HAP-1 (cell line): ENCODE results near the gene GNB1L.
A peak's percentile ranks its signal among the peaks of the same experiment; 100 is the strongest.
"Not testable (repeated sequence)": the region's sequence is repeated elsewhere in the genome, so short reads cannot be mapped to it uniquely, and the experiment has no call there.

Source experiments
- DNase-seq, 2 experiments: peaks; one replicate each; pipeline ENCODE4 v3.0.0-alpha.2; 2016 to 2020; ENCODE audit warnings: low spot score in 2 of 2
- H3K27me3 ChIP-seq: fragments of 250-450 bp; sonication (Bioruptor Pico); 2 replicates; pipeline ENCODE4 v1.5.1; 2020; ENCODE audit warnings: low read depth, mild to moderate bottlenecking, moderate library complexity
- H3K36me3 ChIP-seq: fragments of 250-450 bp; sonication (Bioruptor Pico); replicated peaks from 2 replicates; pipeline ENCODE4 v1.5.1; 2020; ENCODE audit warnings: mild to moderate bottlenecking
- H3K4me1 ChIP-seq: fragments of 250-450 bp; sonication (Bioruptor Pico); 2 replicates; pipeline ENCODE4 v1.5.1; 2020; ENCODE audit warnings: mild to moderate bottlenecking
- H3K4me3 ChIP-seq: fragments of 250-450 bp; sonication (Bioruptor Pico); 2 replicates; pipeline ENCODE4 v1.5.1; 2020; ENCODE audit warnings: mild to moderate bottlenecking, moderate library complexity
- H3K9me3 ChIP-seq: fragments of 250-450 bp; sonication (Bioruptor Pico); 2 replicates; pipeline ENCODE4 v1.5.1; 2020; ENCODE audit warnings: mild to moderate bottlenecking, moderate library complexity
- in situ Hi-C: fragments of 300-500 bp; cut with MboI; formaldehyde crosslinking; loops from 3 replicates; pipeline ENCODE4 v1.14.3; 2020; ENCODE audit warnings: low sequenced_read_pairs, inconsistent platforms, mixed read lengths

The GNB1L gene

GRCh38 chr22:19779685-19780268 lies 74.9 kb downstream of the GNB1L start:
- in situ Hi-C loops, result loop anchor here (10.0 kb wide), 1 partner anchor 55 kb away; no protein-coding TSS in a partner anchor
- H3K9me3 ChIP-seq, result no peaks in the 10 kb centered on the region
- no peak overlapping the region for H3K4me3 ChIP-seq
- H3K36me3 ChIP-seq, result no peaks in the 10 kb centered on the region
- H3K4me1 ChIP-seq, result peaks cover 3% of the 10 kb centered on the region
- H3K27me3 ChIP-seq, result no peaks in the 10 kb centered on the region
- no peak for DNase-seq

- H3K36me3 ChIP-seq, result no peaks in the 10 kb centered on the region
- in situ Hi-C loops, result loop anchor here (10.0 kb wide), 1 partner anchor 56 kb away; no protein-coding TSS in a partner anchor
- no peaks in the 10 kb centered on the region for H3K9me3 ChIP-seq
- no peaks in the 10 kb centered on the region for H3K27me3 ChIP-seq
- H3K4me1 ChIP-seq, result peaks cover 3% of the 10 kb centered on the region
- H3K4me3 ChIP-seq, result no peak overlapping the region
- no peak for DNase-seq
Measured at GRCh38 chr22:19779011-19779421, 75.7 kb downstream of the GNB1L start.

- not testable (repeated sequence) for H3K4me1 ChIP-seq, H3K36me3 ChIP-seq, H3K27me3 ChIP-seq, H3K9me3 ChIP-seq, H3K4me3 ChIP-seq, DNase-seq
- in situ Hi-C loops, result loop anchor here (10.0 kb wide), 1 partner anchor 58 kb away; no protein-coding TSS in a partner anchor
Measured at GRCh38 chr22:19777192-19777591, 77.5 kb downstream of the GNB1L start.

- in situ Hi-C loops, result loop anchor here (10.0 kb wide), 1 partner anchor 58 kb away; no protein-coding TSS in a partner anchor
- H3K36me3 ChIP-seq, result no peaks in the 10 kb centered on the region
- H3K4me1 ChIP-seq, result peaks cover 8% of the 10 kb centered on the region
- DNase-seq, result no peak
- H3K4me3 ChIP-seq, result no peak overlapping the region
- no peaks in the 10 kb centered on the region for H3K27me3 ChIP-seq
- no peaks in the 10 kb centered on the region for H3K9me3 ChIP-seq
Measured at GRCh38 chr22:19776433-19777031, 78.1 kb downstream of the GNB1L start.

- no peaks in the 10 kb centered on the region for H3K36me3 ChIP-seq
- no peak for DNase-seq
- no peak overlapping the region for H3K4me3 ChIP-seq
- peaks cover 8% of the 10 kb centered on the region for H3K4me1 ChIP-seq
- H3K9me3 ChIP-seq, result no peaks in the 10 kb centered on the region
- H3K27me3 ChIP-seq, result no peaks in the 10 kb centered on the region
- in situ Hi-C loops, result loop anchor here (10.0 kb wide), 1 partner anchor 59 kb away; no protein-coding TSS in a partner anchor
Measured at GRCh38 chr22:19775496-19776325, 79.0 kb downstream of the GNB1L start.

- H3K4me3 ChIP-seq, result no peak overlapping the region
- H3K9me3 ChIP-seq, result no peaks in the 10 kb centered on the region
- no peak for DNase-seq
- in situ Hi-C loops, result loop anchor here (10.0 kb wide), 1 partner anchor 60 kb away; no protein-coding TSS in a partner anchor
- H3K4me1 ChIP-seq, result peaks cover 8% of the 10 kb centered on the region
- H3K36me3 ChIP-seq, result no peaks in the 10 kb centered on the region
- no peaks in the 10 kb centered on the region for H3K27me3 ChIP-seq
Measured at GRCh38 chr22:19774628-19775027, 80.0 kb downstream of the GNB1L start.

- Histone ChIP-seq H3K9me3 (no peaks in the 10 kb centered on the region), H3K4me1 (peaks cover 6% of the 10 kb centered on the region), H3K27me3 (no peaks in the 10 kb centered on the region), H3K36me3 (peaks cover 1% of the 10 kb centered on the region; the same call in 1 of the 2 replicates), H3K4me3 (no peak overlapping the region)
- no peak for DNase-seq
- in situ Hi-C loops, result loop anchor here (10.0 kb wide), 1 partner anchor 61 kb away; no protein-coding TSS in a partner anchor
Measured at GRCh38 chr22:19773470-19774040, 81.1 kb downstream of the GNB1L start.

GRCh38 chr22:19772673-19773469 lies 81.8 kb downstream of the GNB1L start:
- in situ Hi-C loops, result loop anchor here (10.0 kb wide), 1 partner anchor 62 kb away; no protein-coding TSS in a partner anchor
- Histone ChIP-seq H3K4me3 (no peak overlapping the region), H3K9me3 (no peaks in the 10 kb centered on the region), H3K27me3 (no peaks in the 10 kb centered on the region), H3K36me3 (peaks cover 8% of the 10 kb centered on the region), H3K4me1 (peaks cover 6% of the 10 kb centered on the region)
- peak; percentile 73 to 74 for DNase-seq

GRCh38 chr22:19772422-19772672 lies 82.3 kb downstream of the GNB1L start:
- peaks cover 10% of the 10 kb centered on the region for H3K36me3 ChIP-seq
- DNase-seq, result no peak
- in situ Hi-C loops, result loop anchor here (10.0 kb wide), 1 partner anchor 62 kb away; no protein-coding TSS in a partner anchor
- H3K9me3 ChIP-seq, result no peaks in the 10 kb centered on the region
- H3K27me3 ChIP-seq, result no peaks in the 10 kb centered on the region
- no peak overlapping the region for H3K4me3 ChIP-seq
- peaks cover 6% of the 10 kb centered on the region for H3K4me1 ChIP-seq

- H3K4me3 ChIP-seq, result no peak overlapping the region
- no peak for DNase-seq
- H3K9me3 ChIP-seq, result no peaks in the 10 kb centered on the region
- in situ Hi-C loops, result loop anchor here (10.0 kb wide), 1 partner anchor 64 kb away; no protein-coding TSS in a partner anchor
- H3K36me3 ChIP-seq, result peaks cover 15% of the 10 kb centered on the region
- no peaks in the 10 kb centered on the region for H3K27me3 ChIP-seq
- H3K4me1 ChIP-seq, result peaks cover 6% of the 10 kb centered on the region
Measured at GRCh38 chr22:19770349-19771220, 84.1 kb downstream of the GNB1L start.

GRCh38 chr22:19769393-19769715 lies 85.3 kb downstream of the GNB1L start:
- no peaks in the 10 kb centered on the region for H3K27me3 ChIP-seq
- peaks cover 27% of the 10 kb centered on the region for H3K36me3 ChIP-seq
- in situ Hi-C loops, result no loop called here
- no peaks in the 10 kb centered on the region for H3K9me3 ChIP-seq
- DNase-seq, result no peak
- H3K4me3 ChIP-seq, result no peak overlapping the region
- peaks cover 6% of the 10 kb centered on the region for H3K4me1 ChIP-seq

- H3K4me1 ChIP-seq, result peaks cover 2% of the 10 kb centered on the region
Measured at GRCh38 chr22:19767427-19768341, 87.0 kb downstream of the GNB1L start.

More at GRCh38 chr22:19767427-19768341, 87.0 kb downstream of the GNB1L start:
- H3K9me3 ChIP-seq, result no peaks in the 10 kb centered on the region
- H3K36me3 ChIP-seq, result peaks cover 38% of the 10 kb centered on the region
- no peak overlapping the region for H3K4me3 ChIP-seq
- H3K27me3 ChIP-seq, result no peaks in the 10 kb centered on the region
- no peak for DNase-seq
- in situ Hi-C loops, result no loop called here
